Measurements from ENCODE around the gene CCDC91.
A peak's percentile ranks its signal among the peaks of the same experiment; 100 is the strongest.

Gene CCDC91

GRCh38 chr12:28190321-28191050 lies at the start of gene CCDC91:
TSS of gene CCDC91 (plus strand) at chr12:28190456. CDS start at chr12:28257216, 66,760 bp downstream.
- DNase-seq = peak; percentile 48

GRCh38 chr12:28144059-28144458 lies 46.2 kb upstream of the CCDC91 start:
- DNase-seq = no peak

- DNase-seq = no peak
Measured at GRCh38 chr12:28144532-28144931, 45.7 kb upstream of the CCDC91 start.

- DNase-seq = no peak
Measured at GRCh38 chr12:28145216-28145615, 45.0 kb upstream of the CCDC91 start.

GRCh38 chr12:28149279-28149678 lies 41.0 kb upstream of the CCDC91 start:
- DNase-seq = no peak

GRCh38 chr12:28156362-28156761 lies 33.9 kb upstream of the CCDC91 start:
- no peak for DNase-seq

GRCh38 chr12:28156804-28157203 lies 33.5 kb upstream of the CCDC91 start:
- no peak for DNase-seq

- no peak for DNase-seq
Measured at GRCh38 chr12:28158353-28158752, 31.9 kb upstream of the CCDC91 start.

- no peak for DNase-seq
Measured at GRCh38 chr12:28159688-28160087, 30.6 kb upstream of the CCDC91 start.

GRCh38 chr12:28161697-28162096 lies 28.6 kb upstream of the CCDC91 start:
- no peak for DNase-seq

- DNase-seq = no peak
Measured at GRCh38 chr12:28162697-28163096, 27.6 kb upstream of the CCDC91 start.

GRCh38 chr12:28164644-28165275 lies 25.5 kb upstream of the CCDC91 start:
- DNase-seq = no peak

GRCh38 chr12:28167981-28168485 lies 22.2 kb upstream of the CCDC91 start:
- DNase-seq = no peak

GRCh38 chr12:28171356-28172060 lies 18.7 kb upstream of the CCDC91 start:
- no peak for DNase-seq

GRCh38 chr12:28172434-28173030 lies 17.7 kb upstream of the CCDC91 start:
- peak; percentile 33 for DNase-seq

- no peak for DNase-seq
Measured at GRCh38 chr12:28173440-28173839, 16.8 kb upstream of the CCDC91 start.

GRCh38 chr12:28175098-28175589 lies 15.1 kb upstream of the CCDC91 start:
- no peak for DNase-seq

GRCh38 chr12:28176295-28176694 lies 14.0 kb upstream of the CCDC91 start:
- no peak for DNase-seq

GRCh38 chr12:28177461-28177860 lies 12.8 kb upstream of the CCDC91 start:
- no peak for DNase-seq

GRCh38 chr12:28177905-28178304 lies 12.4 kb upstream of the CCDC91 start:
- DNase-seq = no peak

- DNase-seq = no peak
Measured at GRCh38 chr12:28178775-28179174, 11.5 kb upstream of the CCDC91 start.

- no peak for DNase-seq
Measured at GRCh38 chr12:28180786-28181185, 9.5 kb upstream of the CCDC91 start.

GRCh38 chr12:28184375-28184774 lies 5.9 kb upstream of the CCDC91 start:
- no peak for DNase-seq
